Stimulated activated CD8-positive, alpha-beta memory T cell treated with anti-CD3 and anti-CD28 coated beads, Interleukin-15, amount 100 ng/mL, for 48 hours (primary cell): Measurements from ENCODE around the gene PCSK4.
"Not testable (repeated sequence)": the region's sequence is repeated elsewhere in the genome, so short reads cannot be mapped to it uniquely, and the experiment has no call there.

Experiments used
- DNase-seq, 2 donors: peaks; one replicate each; pipeline ENCODE4 v3.0.0-alpha.2; 2020; ENCODE audit warnings: low read depth in 2 of 2

PCSK4 gene

DNA sequence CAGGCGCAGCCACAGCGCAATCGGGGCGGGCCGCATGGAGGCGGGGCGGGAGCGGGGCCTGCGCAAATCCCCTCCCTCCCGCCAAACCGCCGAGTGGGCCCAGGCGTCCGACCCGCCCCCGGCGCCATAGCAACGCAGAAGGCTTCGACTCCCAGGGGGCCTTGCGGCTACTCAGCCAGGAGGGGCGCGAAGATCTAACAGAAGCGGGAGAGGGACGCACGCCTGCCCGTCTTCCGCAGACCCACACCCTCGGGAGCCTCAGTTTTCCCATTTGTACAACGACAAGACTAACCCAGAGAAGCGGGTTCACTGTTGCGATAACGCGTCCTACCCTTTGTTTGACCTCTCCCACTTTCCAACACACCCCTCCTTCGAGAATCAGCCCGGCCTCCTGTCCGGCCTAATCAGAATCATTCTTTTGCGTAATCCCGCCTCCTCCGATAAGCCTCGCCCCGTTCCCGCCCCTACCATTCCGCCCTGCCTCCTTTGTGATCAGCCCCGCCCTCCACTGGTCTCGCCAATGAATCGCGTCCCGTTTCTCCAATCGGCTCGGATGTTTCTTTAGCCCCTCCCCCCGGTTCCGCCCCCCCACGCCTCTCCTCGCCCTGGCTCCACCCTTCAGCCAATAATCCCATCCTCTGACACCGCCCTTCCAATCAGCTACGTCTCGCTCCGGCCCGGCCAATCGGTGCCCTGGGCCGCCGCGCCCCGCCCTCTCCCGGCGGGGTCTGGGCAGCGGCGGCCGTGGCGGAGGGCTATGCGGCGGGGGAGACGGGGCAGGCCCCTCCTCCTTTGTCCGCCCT lies at the start of gene PCSK4:
Gene PCSK4, minus strand, starts transcription at position 40 of the 803 bp plus-strand sequence. Its CDS starts 4 bp downstream, at position 36.
- peak; percentile 92 to 95 for DNase-seq

DNA sequence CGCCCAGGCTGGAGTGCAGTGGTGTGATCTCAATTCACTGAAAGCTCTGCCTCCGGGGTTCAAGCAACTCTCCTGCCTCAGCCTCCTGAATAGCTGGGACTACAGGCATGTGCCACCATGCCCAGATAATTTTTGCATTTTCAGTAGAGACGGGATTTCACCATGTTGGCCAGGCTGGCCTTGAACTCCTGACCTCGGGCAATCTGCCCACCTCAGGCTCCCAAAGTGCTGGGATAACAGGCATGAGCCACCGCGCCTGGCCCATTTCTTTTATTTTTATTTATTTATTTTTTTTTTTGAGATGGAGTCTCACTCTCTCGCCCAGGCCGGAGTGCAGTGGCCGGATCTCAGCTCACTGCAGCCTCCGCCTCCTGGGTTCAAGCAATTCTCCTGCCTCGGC lies 49.6 kb upstream of the PCSK4 start:
- DNase-seq, result not testable (repeated sequence)

DNA sequence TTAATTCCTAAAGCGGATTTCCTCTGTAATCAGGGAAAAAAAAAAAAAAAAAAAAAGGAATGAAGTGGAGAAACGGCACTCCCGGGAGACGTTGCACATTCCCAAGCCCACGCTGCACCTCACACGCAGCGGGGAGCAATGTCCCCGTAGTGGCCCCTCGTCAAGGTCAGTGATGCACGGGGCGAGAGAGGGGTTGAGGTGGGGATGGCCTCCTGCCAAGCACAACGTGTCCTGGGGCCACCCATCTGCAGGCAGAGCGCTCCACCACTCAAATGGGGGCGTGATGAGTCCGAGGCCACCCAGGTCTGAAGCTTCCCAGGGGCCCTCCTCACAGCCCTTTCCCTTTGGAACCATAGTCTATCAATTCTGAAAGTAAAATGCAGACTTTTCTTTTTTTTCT lies 48.8 kb upstream of the PCSK4 start:
- DNase-seq, result no peak

DNA sequence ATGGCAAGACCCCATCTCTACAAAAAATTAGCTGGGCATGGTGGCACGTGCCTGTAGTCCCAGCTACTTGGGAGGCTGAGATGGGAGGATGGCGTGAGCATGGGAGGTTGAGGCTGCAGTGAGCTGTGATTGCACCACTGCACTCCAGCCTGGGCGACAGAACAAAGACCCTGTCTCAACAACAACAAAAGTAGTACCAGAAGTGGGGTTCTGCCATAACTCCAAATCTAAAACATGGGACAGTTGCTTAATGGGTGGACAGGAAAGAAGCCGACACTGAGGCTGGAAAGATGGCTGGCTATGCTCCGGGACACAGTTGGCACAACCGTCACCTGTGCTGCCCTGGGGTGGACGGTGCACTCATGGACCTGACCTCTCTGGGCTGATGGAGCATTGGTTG lies 45.5 kb upstream of the PCSK4 start:
- DNase-seq, result not testable (repeated sequence)

DNA sequence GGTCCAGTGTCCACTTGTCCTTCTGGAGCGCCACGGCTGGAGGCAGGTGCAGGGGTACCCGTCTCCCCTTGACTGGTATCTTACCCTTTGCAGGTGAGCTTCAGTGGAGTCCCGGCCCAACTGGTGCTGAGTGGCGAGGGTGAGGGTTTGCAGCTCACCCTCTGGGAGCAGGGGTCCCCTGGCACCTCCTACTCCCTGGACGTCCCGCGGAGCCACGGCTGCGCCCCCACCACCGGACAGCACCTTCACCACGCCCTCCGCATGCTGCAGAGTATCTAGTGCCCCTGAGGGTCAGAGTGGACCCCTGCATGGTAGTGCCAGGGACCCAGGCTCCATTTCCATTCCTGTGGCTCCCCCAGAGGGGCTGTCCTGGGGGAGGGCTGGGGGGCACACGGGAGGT lies 44.8 kb upstream of the PCSK4 start:
- DNase-seq, result no peak

DNA sequence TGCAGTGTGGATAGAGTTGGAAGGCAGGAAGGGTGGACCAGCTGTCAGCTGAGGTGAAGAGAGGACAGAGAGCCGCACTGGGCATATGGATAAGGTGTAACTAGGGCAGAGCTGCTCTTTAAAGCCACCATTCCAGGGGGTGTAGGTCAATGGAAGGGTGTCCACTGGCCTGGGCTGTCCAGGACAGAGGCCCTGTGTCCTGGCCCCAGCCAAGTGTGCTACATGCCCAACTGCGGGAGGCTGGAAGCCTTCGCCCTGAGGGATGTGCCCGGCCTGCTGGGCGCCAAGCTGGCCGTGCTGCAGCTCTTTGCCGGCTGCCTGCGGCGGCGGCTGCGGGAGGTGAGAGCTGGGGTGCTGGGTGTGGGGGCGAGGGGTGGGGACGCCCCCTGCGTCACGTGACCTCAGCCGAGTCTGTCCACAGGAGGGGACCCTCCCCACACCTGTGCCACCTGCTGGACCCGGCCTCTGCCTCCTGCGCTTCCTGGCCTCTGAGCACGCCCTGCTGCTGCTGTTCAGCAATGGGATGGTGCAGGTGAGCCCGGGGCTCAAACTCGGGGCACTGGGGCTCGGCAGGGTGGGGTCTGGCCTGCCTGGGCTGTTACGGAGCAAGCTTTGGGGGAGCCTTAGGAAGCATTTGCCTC lies 43.5 kb upstream of the PCSK4 start:
- no peak for DNase-seq

DNA sequence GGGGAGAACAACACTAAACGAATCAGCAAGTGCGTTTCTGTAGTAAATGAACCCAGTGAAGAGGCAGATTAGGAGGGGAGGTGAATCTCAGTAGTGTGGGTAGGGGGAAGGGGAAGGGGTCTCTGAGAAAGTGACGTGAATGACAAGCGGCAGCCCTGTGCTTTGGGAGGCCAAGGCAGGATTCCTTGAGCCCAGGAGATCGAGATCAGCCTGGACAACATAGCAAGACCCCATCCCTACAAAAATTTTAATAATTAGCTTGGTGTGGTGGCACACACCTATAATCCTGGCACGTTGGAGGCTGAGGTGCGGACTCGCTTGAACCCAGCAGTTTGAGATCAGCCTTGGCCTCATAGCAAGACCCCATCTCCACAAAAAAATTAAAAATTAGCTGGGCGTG lies 41.9 kb upstream of the PCSK4 start:
- no peak for DNase-seq

DNA sequence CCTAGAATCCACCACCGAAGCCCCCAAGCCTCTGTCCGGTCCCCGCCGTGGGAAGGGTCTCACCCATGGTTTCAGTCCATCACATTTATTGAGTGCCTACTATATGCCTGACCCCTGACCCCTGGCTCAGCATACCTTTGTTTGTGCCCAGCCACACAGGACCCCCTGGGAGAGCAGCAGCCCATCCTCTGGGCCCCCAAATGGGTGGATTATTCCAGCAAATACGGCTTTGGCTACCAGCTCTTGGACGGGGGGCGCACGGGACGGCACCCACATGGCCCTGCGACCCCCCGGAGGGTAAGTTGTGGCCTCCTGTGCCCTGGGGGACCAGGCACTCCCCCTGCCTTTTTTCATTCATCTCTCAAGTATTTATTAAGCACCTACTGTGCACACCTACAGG lies 41.4 kb upstream of the PCSK4 start:
- no peak for DNase-seq

DNA sequence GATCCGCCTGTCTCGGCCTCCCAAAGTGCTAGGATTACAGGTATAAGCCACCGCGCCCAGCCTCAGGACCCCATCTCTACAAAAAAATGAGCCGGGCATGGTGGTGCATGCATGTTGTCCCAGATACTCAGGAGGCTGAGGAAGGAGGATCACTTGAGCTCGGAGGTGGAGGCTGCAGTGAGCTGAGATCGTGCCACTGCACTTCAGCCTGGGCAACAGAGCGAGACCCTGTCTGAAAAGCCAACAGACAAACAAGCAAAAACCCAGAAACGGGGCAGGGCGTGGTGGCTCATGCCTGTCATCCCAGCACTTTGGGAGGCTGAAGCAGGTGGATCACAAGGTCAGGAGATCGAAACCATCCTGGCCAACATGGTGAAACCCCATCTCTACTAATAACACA lies 40.7 kb upstream of the PCSK4 start:
- DNase-seq, result not testable (repeated sequence)

DNA sequence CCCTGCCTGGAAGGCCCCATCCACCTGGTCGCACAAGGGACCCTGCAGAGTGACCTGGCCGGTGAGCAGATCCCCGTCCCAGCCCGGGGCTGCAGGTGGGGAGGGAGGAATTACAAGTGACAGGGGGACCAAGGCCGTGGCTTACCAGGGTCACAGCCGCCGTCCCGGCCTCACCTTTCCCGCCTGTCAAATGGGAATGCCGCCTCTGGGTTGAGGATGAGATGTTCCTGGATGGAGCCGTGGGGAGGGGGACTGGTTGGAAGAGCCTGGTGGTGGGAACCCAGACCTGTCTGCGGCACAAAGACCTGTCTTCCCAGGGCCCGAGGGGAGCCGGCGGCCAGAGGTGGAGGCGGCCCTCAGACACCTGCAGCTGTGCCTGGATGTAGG lies 39.3 kb upstream of the PCSK4 start:
- no peak for DNase-seq

DNA sequence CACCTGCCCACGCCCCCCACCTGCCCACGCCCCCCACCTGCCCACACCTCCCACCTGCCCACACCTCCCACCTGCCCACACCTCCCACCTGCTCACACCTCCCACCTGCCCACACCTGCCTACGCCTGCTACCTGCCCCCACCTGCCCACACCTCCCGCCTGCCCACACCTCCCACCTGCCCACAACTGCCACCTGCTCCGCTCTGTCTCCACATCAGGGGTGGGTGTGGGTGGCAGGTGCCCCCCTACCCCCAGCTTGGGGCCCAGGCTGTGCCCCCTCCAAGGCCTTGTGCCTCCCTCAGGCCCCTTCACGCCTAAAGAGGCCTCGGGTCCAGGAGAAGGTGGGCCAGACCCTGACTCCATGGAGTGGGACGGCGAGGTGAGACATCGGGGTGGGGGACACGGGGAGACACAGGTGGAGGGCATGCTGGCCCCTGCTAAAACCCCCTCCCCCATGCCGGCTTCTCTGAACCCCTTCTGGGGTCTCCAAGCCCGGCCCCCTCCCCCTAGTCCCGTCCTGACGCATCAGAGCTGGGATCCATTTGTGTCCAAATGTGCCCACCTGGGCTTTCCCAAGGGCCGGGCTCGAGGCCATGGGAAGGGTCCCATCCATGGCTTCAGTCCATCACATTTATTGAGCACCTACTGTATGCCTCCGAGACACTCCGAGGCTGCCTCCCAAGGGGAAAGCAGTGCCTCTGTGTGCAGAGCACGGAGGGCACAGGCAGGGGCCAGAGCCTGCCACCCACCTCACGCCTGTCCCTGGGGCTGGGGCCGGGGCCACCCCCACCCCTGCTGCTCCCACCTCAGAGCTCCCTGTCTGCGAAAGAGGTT lies 38.7 kb upstream of the PCSK4 start:
- DNase-seq, result no peak

DNA sequence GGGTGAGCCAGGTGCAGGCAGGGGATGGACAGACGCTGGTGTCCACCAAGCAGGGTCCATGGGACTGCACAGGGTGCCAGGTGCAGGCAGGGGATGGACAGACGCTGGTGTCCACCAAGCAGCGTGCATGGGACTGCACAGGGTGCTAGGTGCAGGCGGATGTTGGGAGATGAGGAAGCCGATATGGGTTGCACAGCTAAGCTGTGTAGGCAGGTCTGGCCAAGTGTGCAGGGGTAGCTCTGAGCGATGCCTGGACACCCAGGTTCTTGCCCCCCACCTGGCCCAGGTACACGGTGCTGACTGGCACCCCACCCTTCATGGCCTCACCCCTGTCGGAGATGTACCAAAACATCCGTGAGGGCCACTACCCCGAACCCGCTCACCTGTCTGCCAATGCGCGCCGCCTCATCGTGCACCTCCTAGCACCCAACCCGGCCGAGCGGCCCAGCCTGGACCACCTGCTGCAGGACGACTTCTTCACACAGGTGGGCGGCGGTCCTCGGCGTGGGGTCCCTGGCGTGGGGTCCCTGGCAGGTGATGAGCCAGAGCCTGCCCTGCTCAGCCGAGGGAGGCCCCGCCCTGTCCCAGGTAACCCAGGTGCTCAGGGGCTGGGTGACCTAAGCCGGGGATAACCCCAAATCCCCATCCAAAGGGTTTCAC lies 37.6 kb upstream of the PCSK4 start:
- DNase-seq, result no peak

DNA sequence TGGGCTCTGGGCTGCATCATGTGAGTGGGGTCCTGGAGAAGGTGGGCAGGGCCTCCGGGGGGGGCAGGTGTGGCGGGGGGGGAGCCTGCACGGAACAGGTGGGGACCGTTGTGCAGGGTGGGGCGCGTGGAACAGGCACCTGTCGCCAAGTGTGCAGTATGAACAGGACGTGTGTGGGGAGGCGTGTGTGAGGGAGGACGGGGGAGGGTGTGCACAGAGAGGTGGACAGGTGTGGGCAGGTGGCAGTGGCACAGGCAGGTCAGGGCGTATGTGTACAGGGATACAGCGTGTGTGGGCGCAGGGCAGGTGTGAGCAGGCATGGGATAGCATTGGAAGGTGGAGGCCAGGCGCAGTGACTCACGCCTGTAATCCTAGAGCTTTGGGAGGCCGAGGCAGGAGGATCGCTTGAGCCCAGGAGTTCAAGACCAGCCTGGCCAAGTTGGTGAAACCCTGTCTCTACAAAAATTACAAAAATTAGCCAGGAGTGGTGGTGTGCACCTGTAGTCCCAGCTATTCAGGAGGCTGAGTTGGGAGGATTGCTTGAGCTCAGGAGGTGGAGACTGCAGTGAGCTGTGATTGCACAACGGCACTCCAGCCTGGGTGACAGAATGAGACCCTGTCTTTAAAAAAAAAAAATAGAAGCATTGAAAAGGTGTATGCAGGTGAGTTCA lies 37.0 kb upstream of the PCSK4 start:
- no peak for DNase-seq

DNA sequence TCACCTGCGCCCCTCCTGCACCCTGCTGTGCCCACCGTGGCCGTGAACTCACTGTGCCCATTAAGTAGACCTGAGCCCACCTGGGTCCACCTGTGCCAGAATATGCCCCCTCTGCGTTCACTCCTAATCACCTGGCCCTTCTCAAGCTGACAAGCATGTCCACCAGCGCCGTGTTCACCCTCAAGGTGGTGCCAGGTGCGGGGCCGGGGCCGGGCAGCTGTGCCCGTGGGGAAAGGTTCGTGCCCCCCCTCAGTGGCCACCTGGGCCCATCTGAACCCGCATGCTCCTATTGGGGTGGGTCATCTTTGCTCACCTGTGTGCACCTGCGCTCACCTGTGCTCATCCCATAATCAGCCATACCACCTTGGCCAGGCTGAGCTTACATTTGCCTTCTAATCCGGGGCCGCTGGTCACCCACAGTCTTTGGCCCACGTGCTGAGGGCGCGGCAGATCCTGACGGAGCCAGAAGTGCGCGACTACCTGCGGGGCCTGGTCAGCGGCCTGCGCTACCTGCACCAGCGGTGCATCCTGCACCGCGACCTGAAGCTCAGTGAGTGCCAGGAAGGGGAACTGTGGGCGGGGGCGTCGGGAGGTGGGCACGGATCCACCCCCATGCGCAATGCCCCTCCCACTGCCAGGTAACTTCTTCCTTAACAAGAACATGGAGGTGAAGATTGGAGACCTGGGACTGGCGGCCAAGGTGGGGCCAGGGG lies 36.1 kb upstream of the PCSK4 start:
- DNase-seq, result no peak

DNA sequence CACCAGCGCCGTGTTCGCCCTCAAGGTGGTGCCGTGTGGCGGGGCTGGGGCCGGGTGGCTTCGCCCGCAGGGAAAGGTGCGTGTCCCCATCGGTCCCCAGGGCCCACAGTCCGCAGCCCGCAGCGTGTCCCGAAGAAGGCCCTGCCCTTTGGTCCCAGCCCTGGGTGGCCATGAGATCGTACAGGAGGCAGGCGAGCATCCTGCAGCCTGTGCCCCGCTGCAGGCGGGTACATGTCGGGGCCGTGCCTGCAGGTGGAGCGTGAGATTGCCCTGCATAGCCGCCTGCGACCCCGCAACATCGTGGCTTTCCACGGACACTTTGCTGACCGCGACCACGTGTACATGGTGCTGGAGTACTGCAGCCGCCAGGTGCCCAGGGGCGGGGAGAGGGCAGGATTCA lies 35.2 kb upstream of the PCSK4 start:
- DNase-seq, result no peak

DNA sequence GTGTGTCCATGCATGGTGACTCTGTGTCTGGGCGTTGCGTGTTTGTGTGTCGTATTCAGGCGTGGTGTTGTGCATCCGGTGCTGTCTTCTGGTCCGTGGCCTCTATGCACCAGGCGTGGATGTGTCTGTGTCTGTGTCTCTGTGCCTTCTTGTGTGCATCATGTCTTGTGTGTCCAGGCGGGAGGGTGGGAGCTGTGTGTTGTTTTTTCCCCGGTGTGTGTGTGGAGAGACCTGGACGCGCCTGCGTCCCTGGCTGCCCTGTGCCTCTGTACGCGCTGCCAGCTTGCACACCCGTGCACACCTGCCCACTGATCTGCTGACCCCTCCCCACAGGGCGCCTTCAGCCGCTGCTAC lies 34.8 kb upstream of the PCSK4 start:
- DNase-seq, result no peak

DNA sequence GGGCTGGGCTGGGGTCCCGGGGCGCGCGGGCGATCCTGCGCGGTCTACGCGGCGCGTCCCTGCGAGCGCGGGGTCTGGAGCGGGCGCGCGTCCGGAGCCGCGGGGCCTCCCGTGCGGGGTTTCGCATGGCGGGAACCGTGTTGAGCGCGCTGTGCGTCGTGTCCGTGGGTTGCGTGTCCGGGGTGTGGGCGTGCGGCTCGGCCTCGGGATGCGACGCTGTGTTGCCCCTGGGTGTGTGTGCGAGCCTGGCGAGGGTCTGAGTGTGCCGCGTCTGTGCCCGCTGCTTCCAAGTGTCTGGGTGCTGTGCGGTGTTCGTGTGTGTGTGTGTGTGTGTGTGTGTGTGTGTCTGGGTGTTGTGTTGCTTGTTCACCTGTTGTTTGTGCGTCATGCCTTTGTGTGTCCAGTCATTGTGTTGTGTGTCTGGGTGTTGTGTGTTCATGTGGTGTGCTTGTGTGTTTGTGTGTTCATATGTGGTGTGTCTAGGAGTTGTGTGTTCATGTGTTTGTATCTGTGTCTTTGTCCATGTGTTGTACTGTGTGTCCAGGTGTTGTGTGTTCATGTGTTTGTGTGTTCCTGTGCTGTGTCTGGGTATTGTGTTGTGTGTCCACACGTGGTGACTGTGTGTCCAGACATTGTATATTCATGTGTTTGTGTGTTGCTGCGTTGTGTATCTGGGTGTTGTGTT lies 34.3 kb upstream of the PCSK4 start:
- DNase-seq, result no peak

DNA sequence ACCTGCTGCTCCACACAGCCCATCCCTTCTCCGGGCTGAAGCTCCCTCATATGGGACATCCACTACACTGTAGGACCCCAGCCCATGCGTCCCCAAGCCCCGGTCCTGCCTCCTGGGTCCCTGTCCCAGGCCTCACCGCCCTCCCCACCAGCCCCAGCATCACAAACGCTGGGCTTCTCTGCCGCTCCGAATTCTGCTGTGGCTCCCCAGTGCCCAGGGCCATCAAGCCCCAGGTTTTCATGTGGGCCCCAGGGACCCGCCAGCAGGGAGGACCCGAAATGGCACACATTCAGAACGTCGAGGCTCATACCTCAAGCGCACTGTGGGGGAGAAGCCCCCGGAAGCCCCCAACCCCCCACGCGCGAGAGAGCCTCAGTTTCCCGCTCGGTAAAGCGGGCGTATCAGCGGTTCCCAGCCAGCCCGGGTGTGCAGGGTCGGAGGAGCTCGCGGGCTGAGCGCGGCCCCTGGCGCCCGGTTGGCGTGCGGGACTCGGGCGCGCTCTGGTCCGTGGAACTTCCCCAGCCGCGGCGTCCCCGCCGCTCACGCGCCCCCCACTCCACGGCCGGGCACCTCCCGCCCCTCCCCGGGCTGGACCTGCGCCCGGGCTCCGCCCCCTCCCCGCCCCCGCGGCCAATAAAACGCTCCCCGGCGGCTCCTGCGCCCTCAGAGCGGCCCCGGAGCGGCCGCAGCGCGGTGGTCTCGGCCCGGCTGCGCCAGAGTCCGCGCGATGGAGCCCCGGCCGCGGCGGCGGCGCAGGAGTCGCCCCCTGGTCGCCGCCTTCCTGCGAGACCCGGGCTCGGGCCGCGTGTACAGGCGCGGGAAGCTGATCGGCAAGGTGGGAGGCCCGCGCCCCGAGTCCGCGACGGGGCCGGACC lies 33.5 kb upstream of the PCSK4 start, which contains the start of gene PLK5:
Gene PLK5, plus strand, starts transcription at position 666 of the 875 bp plus-strand sequence. CDS start 2,920 bp downstream, outside the sequence.
- no peak for DNase-seq

DNA sequence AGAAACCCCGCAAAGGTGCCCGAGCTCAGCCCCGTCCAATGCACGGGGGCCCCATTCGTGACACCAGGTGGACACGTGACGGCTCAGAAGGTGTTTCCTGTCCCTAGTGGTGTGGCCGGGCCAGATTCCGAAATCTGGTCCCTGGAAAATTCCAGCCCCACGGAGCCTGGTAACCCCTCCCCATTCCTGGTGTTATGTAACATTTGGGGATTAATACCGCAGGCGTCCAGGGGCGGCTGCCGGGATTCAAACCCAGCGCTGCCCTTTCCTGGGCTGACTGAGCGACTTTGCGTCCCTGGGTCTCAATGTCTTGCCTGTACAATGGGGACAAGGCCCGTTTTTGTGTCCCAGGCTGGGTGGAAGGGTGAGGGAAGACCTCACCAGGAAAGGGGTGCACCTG lies 32.7 kb upstream of the PCSK4 start:
- DNase-seq, result no peak
